Activated T-cell treated with anti-CD3 and anti-CD28 coated beads for 4 hours (primary cell): ENCODE measurements around the gene ATP10A.
"Not testable (repeated sequence)": the region's sequence is repeated elsewhere in the genome, so short reads cannot be mapped to it uniquely, and the experiment has no call there.

Experiments
- DNase-seq: peaks from one replicate; pipeline ENCODE4 v3.0.0-alpha.2; 2020

Gene ATP10A

DNA sequence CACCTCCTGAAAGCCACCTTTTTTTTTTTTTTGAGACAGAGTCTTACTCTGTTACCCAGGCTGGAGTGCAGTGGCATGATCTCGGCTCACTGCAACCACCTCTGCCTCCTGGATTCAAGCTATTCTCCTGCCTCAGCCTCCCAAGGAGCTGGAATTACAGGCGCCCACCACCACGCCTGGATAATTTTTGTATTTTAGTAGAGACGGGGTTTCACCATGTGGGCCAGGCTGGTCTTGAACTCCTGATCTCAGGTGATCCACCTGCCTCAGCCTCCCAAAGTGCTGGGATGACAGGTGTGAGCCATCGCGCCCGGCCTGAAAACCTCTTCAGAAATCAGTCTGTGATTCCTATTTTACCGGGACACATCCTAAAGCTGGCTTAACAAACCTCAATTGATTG, 91.4 kb downstream of the ATP10A start:
- not testable (repeated sequence) for DNase-seq

DNA sequence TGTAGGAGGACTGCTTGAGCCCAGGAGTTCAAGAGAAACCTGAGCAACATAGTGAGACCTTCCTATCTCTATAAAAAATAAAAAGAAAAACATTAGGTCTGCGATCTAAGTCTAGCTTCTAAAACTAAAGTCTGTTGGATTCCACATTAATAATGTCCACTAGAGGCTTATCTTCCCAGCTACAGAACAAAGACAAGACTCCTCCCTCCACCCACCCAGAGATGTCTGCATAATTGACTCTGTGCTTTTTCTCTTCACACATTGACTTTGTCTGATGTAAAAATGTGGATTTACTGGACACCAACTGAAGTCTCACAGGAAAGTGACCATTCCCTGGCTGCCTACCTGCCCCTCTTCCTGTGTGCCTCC, 91.8 kb downstream of the ATP10A start:
- no peak for DNase-seq

DNA sequence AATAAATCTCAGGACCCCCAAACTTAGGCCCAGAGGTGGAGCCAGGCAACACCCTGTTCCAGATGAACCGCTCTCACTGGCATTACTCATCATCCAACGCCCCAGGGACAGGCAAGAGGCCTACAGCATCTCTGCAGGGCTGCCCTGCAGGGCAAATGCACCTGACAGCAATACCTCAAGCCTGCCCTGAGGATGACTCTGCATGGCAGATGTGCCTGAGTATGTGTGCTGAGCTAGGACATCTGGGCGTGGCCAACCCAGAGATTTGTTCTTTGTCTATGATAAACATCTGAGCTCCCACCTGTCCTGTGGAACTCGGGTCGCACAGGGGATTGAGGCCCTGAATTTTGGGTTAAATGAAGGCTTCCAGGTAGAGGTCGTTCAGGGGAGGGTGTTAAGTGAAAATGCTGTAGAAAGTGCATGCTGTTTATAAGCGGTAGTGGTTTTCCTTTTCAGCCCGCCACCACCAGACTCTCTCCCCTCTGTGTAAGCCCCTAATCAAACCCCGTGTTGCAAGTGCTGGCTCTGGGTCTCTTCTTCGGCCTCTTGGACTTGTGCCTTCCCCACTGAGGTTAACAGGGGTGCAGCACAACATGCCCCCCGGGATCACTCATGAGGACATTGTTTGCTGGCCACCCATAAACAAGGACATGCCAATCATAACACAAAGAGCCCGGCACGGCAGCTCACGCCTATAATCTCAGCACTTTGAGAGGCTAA, 92.3 kb downstream of the ATP10A start:
- no peak for DNase-seq

DNA sequence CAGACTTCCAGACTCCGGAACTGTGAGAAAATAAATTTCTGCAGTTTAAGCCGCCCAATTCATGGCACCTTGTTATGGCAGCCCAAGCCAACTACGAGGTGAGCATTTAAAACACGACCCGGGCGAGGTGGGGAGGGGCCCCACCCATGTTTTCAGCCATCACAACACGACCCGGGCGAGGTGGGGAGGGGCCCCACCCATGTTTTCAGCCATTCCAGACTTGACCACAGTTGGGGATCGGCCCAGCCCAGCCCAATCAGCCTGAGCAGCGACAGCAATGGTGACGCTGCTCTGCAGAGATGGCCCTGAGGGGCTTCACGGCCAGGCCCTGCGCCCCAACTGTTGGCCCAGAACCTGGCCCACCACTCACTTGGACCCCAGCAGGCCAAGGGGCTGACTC, 93.1 kb downstream of the ATP10A start:
- no peak for DNase-seq

DNA sequence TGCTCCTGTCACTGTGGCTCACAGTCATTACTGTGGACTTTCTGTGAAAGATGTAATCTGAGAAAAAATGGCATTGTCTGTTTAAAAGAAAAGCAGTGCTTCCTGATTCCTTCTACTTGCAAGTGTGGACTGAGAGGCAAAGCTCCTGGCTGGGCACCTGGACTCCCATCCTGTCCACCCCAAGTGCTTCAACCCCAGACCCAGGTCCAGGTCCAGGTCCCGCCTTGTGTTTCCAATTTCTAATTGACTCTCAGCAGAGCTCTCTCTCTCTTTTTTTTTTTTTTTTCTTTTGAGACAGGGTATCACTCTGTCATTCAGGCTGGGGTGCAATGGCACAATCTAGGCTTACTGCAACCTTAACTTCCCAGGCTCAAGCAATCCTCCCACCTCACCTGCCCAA, 94.9 kb downstream of the ATP10A start:
- DNase-seq = no peak

DNA sequence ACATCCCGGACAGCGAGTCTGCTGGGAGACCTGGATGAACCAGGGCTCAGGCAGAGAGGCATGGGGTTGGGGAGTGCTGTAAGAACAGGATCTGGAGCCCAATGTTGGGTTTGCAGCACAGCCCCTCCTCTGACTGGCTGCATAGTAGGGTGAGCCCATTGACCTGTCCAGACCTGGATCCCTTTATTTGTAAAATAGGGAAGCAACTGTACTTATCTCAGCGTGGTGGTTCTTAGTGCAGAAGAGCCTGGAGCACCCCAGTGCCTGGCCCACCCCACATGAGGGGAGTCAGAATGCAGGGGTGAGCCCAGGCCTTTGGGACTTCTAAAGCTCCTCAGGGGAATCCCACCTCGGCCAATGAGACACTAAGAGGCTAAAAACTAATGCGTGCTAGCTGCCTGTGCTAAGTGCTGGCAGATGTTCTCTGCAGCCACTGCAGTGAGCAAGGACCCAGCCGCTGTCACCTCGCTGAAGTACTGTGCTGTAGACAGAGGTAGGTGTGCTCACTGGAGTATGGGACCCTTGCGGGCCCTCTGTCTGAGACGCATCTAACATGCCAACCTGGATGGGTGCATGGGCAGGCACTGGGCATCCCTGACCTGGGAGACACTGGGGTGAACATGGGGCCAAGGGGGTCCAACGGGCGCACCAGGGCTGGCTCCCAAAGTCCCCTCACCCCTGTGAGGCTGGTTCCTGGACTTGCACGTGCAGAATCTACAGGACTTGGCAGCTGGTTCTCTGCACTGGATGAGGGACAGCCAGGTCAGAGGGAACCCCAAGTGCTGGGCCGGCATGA, 95.6 kb downstream of the ATP10A start:
- DNase-seq = no peak

DNA sequence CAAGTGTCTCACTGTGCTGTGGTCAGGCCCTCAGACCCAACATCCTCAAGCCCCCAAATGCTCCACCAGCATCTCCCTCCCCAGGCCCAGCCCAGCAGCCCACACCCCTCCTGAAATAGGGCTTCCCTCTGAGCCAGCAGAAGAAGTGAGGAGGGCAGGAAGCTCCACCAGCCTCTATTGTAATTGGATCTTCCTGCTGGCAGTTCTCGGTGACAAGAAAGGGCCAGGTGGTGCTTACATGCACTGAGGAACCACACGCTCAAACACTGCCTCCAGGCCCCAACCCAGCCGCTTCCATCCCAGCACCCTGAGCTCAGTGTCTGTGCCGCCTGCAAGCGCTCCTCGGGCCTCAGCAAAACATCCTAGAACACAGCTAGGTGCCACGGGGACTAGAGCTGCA, 96.7 kb downstream of the ATP10A start:
- DNase-seq = no peak

DNA sequence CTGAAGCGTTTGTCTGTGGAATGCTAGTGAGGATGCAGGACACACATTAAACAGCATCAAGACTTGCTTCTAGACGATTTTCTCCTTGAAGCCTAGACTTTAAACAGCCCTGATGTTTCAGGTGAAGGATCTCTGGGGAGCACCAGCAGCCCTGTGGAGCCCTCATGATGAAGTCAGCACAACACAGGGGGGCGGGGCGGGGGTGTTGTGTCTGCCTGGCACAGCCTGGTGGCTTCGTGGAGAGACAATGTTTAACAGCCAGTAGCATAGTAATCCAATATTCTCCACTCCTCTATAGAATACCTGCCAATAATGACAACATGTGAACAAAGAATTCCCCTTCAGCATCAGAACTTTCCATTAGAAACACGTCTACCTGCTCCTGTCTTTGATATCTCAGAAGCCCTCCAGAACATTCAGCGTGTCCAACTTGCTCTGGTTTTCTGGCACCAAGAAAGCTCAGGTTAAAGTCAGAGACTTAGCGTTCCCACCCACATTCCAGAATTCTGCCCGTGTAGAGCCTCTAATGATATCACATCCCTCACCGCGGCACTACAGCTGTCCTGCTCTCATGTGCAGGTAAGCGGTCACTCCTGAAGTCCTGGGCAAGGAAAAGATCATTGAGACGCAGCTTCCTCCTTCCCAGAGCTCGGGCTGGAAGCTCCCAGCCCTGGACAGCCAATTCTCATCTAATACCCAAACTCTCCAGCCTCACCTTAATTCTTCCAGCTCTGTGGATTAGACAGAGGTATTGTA, 98.0 kb downstream of the ATP10A start:
- no peak for DNase-seq

DNA sequence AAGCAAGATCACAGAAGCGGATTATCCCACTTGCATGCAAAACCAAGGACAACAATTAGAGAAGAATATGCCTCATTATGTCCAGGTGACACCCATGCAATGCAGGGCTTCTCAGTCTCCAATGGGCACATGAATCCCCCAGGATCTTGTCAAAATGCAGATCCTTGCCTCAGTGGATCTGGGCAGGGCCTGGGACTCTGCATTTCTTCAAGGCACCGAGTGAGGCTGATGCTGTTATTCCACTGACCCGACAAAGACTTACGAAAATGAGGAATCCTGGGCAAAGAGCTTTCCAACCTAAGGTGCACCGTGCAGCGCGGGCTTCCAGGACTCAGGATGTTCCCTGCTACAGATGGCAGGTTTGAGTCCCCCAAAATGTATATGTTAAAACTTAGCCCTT, 99.2 kb downstream of the ATP10A start:
- DNase-seq = no peak

DNA sequence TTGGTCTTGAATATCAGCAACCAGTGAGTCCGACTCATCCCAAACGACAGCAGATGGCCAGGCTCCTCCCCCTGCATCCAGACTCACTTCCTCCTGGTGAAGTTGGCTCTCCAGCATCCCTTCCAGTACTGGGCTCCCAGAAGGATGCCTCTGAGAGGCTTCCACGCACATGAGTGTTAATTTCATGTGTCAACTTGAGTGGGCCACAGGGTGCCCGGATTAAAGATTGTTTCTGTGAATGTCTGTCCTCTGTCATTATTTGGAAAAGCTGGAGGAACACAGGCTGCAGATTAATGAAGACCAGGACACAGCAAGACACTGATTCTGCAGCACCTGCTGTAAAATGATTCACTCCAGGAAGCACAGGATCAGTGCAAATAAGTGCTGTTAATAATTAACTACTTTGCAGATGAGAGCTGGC, 99.8 kb downstream of the ATP10A start:
- no peak for DNase-seq

DNA sequence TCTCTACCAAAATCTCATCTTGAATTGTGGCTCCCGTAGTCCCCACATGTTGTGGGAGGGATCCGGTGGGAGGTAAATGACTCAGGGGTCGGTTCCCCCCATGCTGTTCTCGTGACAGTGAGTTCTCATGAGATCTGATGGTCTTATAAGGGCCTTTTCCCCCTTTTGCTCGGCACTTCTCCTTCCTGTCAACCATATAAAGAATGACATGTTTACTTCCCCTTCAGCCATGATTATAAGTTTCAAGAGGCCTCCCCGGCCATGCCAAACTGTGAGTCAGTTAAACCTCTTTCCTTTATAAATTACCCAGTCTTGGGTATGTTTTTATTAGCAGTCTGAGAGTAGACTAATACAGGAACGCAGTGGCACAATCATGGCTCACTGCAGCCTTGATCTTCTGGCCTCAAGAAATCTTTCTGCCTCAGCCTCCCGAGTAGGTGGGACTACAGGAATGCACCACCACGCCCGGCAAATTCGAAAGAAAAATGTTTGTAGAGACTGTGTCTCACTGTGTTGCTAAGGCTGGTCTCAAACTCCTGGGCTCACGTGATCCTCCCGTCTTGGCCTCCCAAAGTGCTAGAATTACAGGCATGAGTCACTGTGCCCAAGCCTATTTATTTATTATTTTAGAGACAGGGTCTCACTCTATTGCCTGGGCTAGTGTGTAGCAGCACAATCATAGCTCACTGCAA, 101.0 kb downstream of the ATP10A start:
- DNase-seq = no peak

DNA sequence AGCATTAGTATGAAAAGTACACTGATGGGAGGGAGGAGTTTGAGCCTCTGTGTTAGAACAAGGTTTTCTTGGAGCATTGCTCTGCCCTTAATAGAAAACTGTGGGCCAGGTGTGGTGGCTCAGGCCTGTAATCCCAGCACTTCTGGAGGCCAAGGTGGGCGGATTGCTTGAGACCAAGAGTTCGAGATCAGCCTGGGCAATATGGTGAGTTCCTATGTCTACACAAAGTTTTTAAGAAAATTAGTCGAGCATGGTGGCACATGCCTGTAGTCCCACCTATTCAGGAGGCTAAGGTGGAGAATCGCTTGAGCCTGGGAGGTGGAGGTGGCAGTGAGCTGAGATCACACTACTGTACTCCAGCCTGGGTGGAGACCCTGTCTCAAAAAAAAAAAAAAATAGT, 103.7 kb downstream of the ATP10A start:
- no peak for DNase-seq

DNA sequence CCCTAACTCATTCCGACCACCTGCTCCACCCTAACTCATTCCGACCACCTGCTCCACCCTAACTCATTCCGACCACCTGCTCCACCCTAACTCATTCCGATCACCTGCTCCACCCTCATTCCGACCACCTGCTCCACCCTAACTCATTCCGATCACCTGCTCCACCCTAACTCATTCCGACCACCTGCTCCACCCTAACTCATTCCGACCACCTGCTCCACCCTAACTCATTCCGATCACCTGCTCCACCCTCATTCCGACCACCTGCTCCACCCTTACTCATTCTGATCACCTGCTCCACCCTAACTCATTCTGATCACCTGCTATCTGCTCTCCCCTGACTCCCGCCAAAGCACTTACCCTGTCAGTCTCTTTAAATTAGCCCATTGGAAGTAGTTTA, 104.5 kb downstream of the ATP10A start:
- DNase-seq = not testable (repeated sequence)

DNA sequence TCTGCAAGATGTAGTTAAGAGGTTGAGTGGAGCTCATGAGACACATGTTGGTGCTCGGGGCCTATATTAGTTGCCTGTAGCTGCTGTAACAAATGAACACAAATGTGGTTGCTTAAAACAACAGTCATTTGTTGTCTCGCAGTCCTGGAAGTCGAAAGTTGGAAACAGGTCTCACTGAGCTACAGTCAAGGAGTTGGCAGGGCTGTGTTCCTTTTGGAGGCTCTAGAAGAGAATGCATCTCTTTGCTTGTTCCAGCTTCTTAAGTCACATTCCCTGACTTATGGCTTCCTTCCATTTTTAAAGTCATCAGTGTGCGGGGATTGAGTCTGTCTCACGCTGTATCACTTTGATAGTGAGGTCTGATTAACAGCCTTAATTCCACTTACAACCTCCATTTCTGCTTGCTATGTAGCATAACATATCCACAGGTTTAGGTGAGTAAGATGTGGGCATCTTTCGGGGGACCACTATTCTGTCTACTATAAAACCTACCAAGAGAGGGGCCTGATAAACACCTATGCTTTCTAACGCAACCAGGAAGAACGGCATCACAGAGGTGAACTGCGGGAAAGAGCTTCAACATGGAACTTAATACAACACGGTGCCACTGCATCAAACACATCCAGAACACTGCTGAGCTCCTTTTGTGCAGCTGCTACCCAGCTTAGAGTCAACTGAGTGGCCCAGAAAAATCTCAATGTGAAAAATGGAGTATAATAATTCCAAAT, 119.4 kb downstream of the ATP10A start:
- no peak for DNase-seq

DNA sequence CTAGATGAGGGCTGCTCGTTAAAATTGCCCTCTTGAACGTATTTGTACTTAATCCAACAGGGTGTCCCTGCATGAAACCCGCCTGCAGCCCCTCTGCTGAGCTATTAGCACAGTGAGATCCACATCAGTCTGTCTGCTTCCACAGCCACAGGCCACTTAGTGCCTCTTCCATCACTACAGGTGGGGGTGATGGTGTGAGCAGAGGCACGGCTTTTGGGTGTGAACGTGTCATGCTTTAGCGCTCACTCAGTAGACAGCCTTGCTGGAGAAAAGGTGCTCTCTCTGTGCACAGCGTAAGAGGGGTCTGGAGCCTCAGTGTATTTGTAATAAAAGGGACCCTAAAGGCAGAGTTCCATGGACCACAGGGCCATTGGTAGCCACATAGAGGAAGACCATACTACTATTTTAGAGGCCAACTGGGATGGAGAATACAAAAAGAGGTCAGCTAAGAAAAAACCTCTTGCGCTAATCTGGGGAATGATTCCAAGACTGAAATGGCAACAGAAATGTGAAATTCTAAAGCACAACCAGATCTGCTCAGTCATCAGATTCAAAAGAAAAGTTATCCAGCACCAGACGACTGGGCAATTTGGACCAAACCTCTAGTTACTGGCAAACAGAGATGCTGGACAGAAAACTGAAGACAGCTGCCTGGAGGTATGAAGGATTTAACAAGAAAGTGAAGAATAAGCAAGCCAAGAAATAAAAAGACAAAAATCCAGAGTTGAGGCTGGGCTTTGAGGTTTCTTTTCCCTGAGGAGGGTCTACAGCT, 120.2 kb downstream of the ATP10A start:
- no peak for DNase-seq

DNA sequence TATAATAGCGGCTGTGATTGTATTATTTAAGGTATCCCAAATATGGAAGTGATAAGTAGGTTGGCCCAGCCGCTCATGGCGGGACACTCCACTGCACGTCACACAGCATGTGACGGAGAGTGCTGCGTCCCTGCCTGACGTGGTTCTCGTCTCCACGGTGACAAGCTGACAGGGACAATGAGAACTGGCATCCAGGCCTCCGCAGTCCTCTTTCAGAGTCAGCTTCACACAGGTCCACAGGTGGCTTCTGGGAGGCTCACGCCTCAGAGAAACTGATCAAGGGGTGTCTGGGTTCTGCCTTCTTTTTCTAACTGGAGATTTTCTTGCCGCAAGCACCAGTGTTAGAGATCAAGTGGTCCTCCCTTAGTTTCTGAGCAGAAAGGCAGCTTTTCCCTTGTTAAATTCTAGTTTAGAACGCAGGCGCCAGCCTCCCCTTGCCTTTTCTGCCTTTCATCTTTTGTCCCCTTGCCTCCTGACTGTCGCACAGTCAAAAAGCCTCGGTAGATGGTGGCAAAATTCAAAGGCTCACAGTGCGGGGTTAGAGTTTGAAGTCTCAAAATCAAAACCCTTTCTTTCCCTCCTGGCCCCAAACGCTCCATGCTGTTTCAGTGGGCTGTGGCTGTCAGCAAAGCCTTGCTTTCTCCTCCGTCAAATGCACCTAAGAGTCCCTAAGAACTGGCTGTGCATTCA, 120.9 kb downstream of the ATP10A start:
- no peak for DNase-seq

DNA sequence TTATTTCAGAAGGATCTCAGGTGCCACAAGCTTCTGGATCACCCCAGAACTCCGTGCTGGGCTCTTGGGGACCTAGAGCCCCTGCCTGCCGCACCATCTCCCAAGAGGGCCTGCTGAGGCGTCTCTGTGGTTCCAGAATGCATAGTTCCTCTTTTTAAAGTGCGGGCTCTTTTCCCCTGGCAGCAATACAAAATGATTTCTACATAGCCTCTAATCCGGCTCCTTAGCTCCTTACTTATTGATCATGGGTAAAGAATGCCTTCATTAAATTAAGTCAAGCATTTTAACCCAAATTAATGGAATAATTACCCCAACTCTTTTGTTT, 121.9 kb downstream of the ATP10A start:
- no peak for DNase-seq

DNA sequence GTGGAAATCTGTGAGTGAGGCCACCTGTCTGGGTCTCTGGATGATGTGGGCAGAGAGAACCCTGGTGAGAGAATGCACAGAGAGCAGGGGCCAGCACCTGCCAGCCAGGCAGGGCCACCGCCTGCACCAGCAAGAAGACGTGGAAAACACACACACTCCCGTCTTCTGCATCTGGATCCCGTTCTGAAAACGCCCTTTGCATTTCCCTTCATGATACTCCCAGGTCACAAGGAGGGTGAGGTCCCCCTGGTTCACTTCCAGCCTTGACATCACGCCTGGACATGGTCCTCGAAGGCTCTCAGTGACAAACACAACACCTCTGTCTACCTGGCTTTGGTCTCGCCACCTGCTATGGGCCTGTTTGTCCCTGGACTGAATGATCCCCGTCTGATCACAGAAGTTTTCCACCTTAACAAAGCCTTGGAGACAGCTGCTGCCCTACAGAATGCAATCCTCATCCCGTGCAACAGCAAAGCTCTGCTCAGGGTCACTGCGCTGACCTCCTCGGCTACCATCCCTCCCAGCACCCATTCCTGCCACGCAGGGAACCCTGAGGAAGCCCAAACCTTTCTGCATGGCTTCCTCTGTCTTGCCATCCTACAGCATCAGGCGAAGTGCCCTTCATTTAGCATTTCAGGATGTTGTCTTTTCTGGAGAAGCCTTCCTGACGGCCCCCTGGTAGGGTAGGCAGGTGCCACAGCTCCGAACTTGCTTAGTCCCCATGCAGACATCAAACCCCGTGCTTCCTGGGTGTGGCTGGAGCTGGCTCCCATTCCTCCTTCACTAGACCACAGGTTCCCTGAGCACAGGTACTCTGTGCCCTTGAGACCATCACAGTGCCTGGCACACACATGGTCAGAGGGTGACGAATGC, 122.5 kb downstream of the ATP10A start:
- no peak for DNase-seq

DNA sequence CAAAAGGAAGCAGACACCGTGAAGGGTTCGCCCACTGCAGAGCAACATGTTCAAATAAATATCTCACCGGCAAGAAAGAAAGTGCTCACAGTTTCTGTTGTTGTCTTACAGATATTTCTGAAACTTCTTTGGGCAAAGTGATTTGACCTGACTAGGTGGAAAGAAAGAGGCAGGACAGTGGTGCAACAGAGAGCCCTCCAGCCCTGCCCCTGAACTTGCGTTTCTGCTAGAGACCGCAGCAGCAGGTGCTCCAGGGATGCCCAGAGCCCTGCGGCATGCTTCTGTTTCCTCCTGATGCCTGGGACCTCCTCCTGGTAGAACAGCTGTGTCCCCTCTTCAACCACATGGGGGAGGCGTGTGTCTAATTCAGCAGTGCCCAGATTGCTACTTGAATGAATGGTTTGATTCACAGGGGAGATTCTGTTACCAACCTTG, 123.4 kb downstream of the ATP10A start:
- no peak for DNase-seq
